CD4-positive, alpha-beta T cell (primary cell): ENCODE results near the gene ANKRD33B. TPM values are rescaled to one million over a fixed set of nuclear protein-coding genes. Genes with fewer than 3 reads are reported as not detected.

Experiments used
- ATAC-seq: fragments of 200-7000 bp; cut with Tn5 transposase; one replicate; pipeline ENCODE4 v1.10.0; 2022; ENCODE audit warnings: mild to moderate bottlenecking; ENCODE audit not compliant: poor library complexity
- CTCF ChIA-PET: fragments of 350-600 bp; sonication (Branson Sonifier 250); formaldehyde crosslinking; loops from one replicate; lab custom pipeline; 2021; ENCODE audit warnings: antibody characterized with exemption, inconsistent platforms; lab: Charles Lee
- POLR2A ChIA-PET: fragments of 350-600 bp; sonication (Branson Sonifier 250); formaldehyde crosslinking; loops from one replicate; lab custom pipeline; 2021; ENCODE audit warnings: antibody characterized with exemption, inconsistent platforms; lab: Charles Lee
- DNase-seq, 14 experiments: peaks; one replicate each; pipeline ENCODE4 v3.0.0-alpha.2; 2013 to 2020; ENCODE audit warnings: mixed read lengths in 2 of 14
- H3K27ac ChIP-seq, 2 donors: one replicate each; pipeline versions ENCODE4 v1.5.1 to v1.7.0; 2013; ENCODE audit warnings: low read length in 2 of 2, low read depth in 1 of 2, mild to moderate bottlenecking in 1 of 2
- H3K27me3 ChIP-seq, 2 experiments: 1 replicate in 1 of 2; 2 replicates in 1 of 2; pipeline versions ENCODE4 v1.6.1 to v1.7.0; 2013; ENCODE audit warnings: low read length in 2 of 2, control low read depth in 1 of 2, mild to moderate bottlenecking in 1 of 2, moderate library complexity in 1 of 2; ENCODE audit not compliant: insufficient read depth in 2 of 2, control insufficient read depth in 1 of 2
- H3K36me3 ChIP-seq: one replicate; pipeline ENCODE4 v1.6.1; 2013; ENCODE audit warnings: low read length, control low read depth; ENCODE audit not compliant: insufficient read depth
- H3K4me1 ChIP-seq: one replicate; pipeline ENCODE4 v1.6.1; 2013; ENCODE audit warnings: low read length, control low read depth; ENCODE audit not compliant: insufficient read depth
- H3K4me3 ChIP-seq: one replicate; pipeline ENCODE4 v1.5.1; 2013; ENCODE audit warnings: mild to moderate bottlenecking, low read length, moderate library complexity
- H3K9me3 ChIP-seq, 2 experiments: 1 replicate in 1 of 2; 2 replicates in 1 of 2; pipeline versions ENCODE4 v1.6.1 to v1.7.0; 2013; ENCODE audit warnings: low read length in 2 of 2, mild to moderate bottlenecking in 2 of 2, control low read depth in 1 of 2, moderate library complexity in 1 of 2; ENCODE audit not compliant: control insufficient read depth in 1 of 2, insufficient read depth in 1 of 2
- H3K27ac Mint-ChIP-seq: one replicate; pipeline ENCODE4 v1.8.0; 2020; ENCODE audit warnings: mixed read lengths
- H3K27me3 Mint-ChIP-seq: one replicate; pipeline ENCODE4 v1.8.0; 2021; ENCODE audit warnings: mixed read lengths
- H3K36me3 Mint-ChIP-seq: one replicate; pipeline ENCODE4 v1.8.0; 2021; ENCODE audit warnings: low read depth, mixed read lengths
- H3K4me1 Mint-ChIP-seq: one replicate; pipeline ENCODE4 v1.8.0; 2021; ENCODE audit warnings: low read depth, mixed read lengths
- H3K4me3 Mint-ChIP-seq: one replicate; pipeline ENCODE4 v1.8.0; 2020; ENCODE audit warnings: mild to moderate bottlenecking, mixed read lengths
- H3K9me3 Mint-ChIP-seq: one replicate; pipeline ENCODE4 v1.8.0; 2020; ENCODE audit warnings: mixed read lengths
- CTCF ChIP-seq: fragments of 200-600 bp; IDR thresholded peaks from one replicate; pipeline ENCODE4 v1.8.0; 2022; ENCODE audit warnings: antibody characterized with exemption, mild to moderate bottlenecking
- intact Hi-C, 2 experiments: fragments of 100-400 bp; cut with DNase I in 1 of 2; cut with micrococcal nuclease in 1 of 2; formaldehyde crosslinking; loops; one replicate each; pipeline versions ENCODE4 v1.15.1 to v1.9.0; 2023 to 2025; cut with DNase I, micrococcal nuclease
- total RNA-seq, 174 experiments: library from RNA in 2 of 174; stranded (reverse) in 2 of 174; gene quantifications; one replicate each; pipeline ENCODE4 v1.2.3 and lab custom pipeline; 2021 to 2026

ANKRD33B gene
- total RNA-seq, 2 experiments from 2014 or later: 0.99 to 1.3 TPM

DNA sequence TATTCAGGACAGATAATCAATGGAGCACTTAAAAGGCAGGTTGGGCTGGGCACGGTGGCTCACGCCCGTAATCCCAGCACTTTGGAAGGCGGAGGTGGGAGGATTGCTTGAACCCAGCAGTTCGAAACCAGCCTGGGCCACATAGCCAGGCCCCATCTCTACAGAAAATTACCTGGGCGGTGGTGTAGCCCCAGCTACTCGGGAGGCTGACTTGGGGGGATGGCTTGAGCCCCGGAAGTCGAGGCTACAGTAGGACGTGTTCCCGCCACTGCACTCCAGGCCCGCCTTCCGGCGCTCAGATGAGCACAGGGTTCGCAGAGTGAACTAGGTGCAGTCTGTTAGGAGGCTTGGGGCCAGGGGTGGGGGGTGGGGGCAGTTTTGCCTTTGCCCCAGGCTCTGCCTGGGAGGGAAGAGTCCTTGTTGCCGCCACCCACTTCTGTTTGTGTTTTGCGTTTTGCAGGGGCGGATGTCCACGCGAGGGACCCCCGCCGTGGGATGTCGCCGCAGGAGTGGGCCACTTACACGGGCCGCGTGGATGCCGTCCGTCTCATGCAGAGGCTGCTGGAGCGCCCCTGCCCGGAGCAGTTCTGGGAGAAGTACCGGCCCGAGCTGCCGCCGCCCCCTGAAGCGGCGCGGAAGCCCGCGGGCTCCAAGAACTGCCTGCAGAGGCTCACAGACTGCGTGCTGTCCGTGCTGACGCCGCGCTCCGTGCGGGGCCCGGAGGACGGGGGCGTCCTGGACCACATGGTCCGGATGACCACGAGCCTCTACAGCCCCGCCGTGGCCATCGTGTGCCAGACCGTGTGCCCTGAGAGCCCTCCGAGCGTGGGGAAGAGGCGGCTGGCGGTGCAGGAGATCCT lies 85.2 kb downstream of the ANKRD33B start:
- Mint-ChIP-seq H3K27ac (no peak overlapping the region), H3K4me1 (no peaks in the 10 kb centered on the region), H3K36me3 (no peaks in the 10 kb centered on the region), H3K4me3 (no peak overlapping the region), H3K27me3 (peaks cover 4% of the 10 kb centered on the region), H3K9me3 (no peaks in the 10 kb centered on the region)
- intact Hi-C loops: no loop called here
- no peak for TF ChIP-seq CTCF
- CTCF ChIA-PET: no interaction called here
- POLR2A ChIA-PET: no interaction called here
- ATAC-seq (no peak), DNase-seq (no peak)
- Histone ChIP-seq H3K4me3 (no peak overlapping the region), H3K9me3 (peaks cover 0 to 11% of the 10 kb centered on the region in 2 experiments), H3K27me3 (no peaks in the 10 kb centered on the region), H3K4me1 (no peaks in the 10 kb centered on the region), H3K27ac (no peak overlapping the region), H3K36me3 (no peaks in the 10 kb centered on the region)

GRCh38 chr5:10649666-10650380 lies 86.0 kb downstream of the ANKRD33B start:
- POLR2A ChIA-PET: no interaction called here
- no peaks in the 10 kb centered on the region for H3K36me3 ChIP-seq
- peaks cover 0 to 11% of the 10 kb centered on the region in 2 experiments for H3K9me3 ChIP-seq
- H3K27me3 Mint-ChIP-seq: no peaks in the 10 kb centered on the region
- DNase-seq: no peak
- no peak overlapping the region for H3K27ac ChIP-seq
- no peak for TF ChIP-seq CTCF
- no peak overlapping the region for H3K4me3 Mint-ChIP-seq
- no peaks in the 10 kb centered on the region for H3K9me3 Mint-ChIP-seq
- CTCF ChIA-PET: no interaction called here
- no peaks in the 10 kb centered on the region for H3K4me1 ChIP-seq
- no peaks in the 10 kb centered on the region for H3K4me1 Mint-ChIP-seq
- H3K4me3 ChIP-seq: no peak overlapping the region
- H3K27me3 ChIP-seq: no peaks in the 10 kb centered on the region
- no peak overlapping the region for H3K27ac Mint-ChIP-seq
- ATAC-seq: no peak
- no peaks in the 10 kb centered on the region for H3K36me3 Mint-ChIP-seq
- intact Hi-C loops: no loop called here

DNA sequence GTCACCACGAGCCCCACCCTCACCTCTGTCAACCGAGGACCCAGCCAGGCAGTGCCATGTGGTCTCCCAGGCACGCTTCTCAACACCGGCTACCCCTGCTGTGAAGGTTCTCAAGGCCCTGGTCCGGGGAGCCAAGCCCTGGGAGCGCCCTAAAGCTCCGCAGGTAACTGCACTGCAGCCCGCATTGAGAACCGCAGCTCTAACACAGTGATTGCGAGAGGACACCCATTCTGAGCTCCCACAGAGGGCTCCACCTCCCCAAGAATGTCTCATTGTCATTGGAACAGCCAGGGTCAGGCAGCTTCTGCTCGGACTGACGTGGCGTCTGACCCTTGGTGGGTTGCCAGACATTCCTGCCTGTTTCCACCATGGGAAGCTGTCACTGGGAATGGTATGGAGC lies 88.3 kb downstream of the ANKRD33B start:
- intact Hi-C loops: no loop called here
- ChIA-PET POLR2A (no interaction called here), CTCF (no interaction called here)
- no peak overlapping the region for H3K27ac Mint-ChIP-seq
- Histone ChIP-seq H3K27me3 (no peaks in the 10 kb centered on the region), H3K4me1 (no peaks in the 10 kb centered on the region), H3K9me3 (peaks cover 0 to 4% of the 10 kb centered on the region in 2 experiments), H3K36me3 (no peaks in the 10 kb centered on the region), H3K4me3 (no peak overlapping the region), H3K27ac (no peak overlapping the region)
- no peak overlapping the region for H3K4me3 Mint-ChIP-seq
- no peak for TF ChIP-seq CTCF
- no peaks in the 10 kb centered on the region for H3K27me3 Mint-ChIP-seq
- ATAC-seq (no peak), DNase-seq (no peak)
- no peaks in the 10 kb centered on the region for H3K9me3 Mint-ChIP-seq
- H3K36me3 Mint-ChIP-seq: no peaks in the 10 kb centered on the region
- H3K4me1 Mint-ChIP-seq: no peaks in the 10 kb centered on the region
